ENCODE results near the gene MTMR11. TPM values are rescaled to one million over a fixed set of nuclear protein-coding genes. Genes with fewer than 3 reads are reported as not detected.
A peak's percentile ranks its signal among the peaks of the same experiment; 100 is the strongest.

The MTMR11 gene
- total and polyA plus RNA-seq, 2 of the 13 experiments (the other 11 are each of a cell fraction or from before 2014, with no cell fraction given) = 0.49 to 2.8 TPM

GRCh38 chr1:149887456-149888246 is 49.0 kb downstream of the MTMR11 start (continued):
- TF ChIP-seq GFI1 (CRISPR knock-in tag; IDR thresholded peaks at IDR 0.05; ENCODE audit: borderline replicate concordance) (0 out of 2 replicates have a peak, but pooled peaks have one; percentile 13), SALL1 (CRISPR knock-in tag; IDR thresholded peaks at IDR 0.05) (peak; percentile 68), HDAC6 (IDR thresholded peaks at IDR 0.05; ENCODE audit: low read depth, low read length) (no peak), TARDBP (CRISPR knock-in tag; IDR thresholded peaks at IDR 0.05) (peak; percentile 52; the same call in 1 of the 2 replicates), ZNF33B (CRISPR knock-in tag; IDR thresholded peaks at IDR 0.05) (peak; percentile 87; the same call in 1 of the 2 replicates), POLR2G (IDR thresholded peaks at IDR 0.05; ENCODE audit: low read depth, low read length) (peak; percentile 81), ZNF335 (CRISPR knock-in tag; IDR thresholded peaks at IDR 0.05) (0 out of 2 replicates have a peak, but pooled peaks have one; percentile 9), TBX2 (CRISPR knock-in tag; IDR thresholded peaks at IDR 0.05; ENCODE audit: borderline replicate concordance) (peak; percentile 17; the same call in 1 of the 2 replicates)
- TF ChIP-seq, protein P1, sequence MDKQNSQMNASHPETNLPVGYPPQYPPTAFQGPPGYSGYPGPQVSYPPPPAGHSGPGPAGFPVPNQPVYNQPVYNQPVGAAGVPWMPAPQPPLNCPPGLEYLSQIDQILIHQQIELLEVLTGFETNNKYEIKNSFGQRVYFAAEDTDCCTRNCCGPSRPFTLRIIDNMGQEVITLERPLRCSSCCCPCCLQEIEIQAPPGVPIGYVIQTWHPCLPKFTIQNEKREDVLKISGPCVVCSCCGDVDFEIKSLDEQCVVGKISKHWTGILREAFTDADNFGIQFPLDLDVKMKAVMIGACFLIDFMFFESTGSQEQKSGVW (CRISPR knock-in tag; IDR thresholded peaks at IDR 0.05; ENCODE audit: borderline replicate concordance) = no peak
- TF ChIP-seq, protein P2, sequence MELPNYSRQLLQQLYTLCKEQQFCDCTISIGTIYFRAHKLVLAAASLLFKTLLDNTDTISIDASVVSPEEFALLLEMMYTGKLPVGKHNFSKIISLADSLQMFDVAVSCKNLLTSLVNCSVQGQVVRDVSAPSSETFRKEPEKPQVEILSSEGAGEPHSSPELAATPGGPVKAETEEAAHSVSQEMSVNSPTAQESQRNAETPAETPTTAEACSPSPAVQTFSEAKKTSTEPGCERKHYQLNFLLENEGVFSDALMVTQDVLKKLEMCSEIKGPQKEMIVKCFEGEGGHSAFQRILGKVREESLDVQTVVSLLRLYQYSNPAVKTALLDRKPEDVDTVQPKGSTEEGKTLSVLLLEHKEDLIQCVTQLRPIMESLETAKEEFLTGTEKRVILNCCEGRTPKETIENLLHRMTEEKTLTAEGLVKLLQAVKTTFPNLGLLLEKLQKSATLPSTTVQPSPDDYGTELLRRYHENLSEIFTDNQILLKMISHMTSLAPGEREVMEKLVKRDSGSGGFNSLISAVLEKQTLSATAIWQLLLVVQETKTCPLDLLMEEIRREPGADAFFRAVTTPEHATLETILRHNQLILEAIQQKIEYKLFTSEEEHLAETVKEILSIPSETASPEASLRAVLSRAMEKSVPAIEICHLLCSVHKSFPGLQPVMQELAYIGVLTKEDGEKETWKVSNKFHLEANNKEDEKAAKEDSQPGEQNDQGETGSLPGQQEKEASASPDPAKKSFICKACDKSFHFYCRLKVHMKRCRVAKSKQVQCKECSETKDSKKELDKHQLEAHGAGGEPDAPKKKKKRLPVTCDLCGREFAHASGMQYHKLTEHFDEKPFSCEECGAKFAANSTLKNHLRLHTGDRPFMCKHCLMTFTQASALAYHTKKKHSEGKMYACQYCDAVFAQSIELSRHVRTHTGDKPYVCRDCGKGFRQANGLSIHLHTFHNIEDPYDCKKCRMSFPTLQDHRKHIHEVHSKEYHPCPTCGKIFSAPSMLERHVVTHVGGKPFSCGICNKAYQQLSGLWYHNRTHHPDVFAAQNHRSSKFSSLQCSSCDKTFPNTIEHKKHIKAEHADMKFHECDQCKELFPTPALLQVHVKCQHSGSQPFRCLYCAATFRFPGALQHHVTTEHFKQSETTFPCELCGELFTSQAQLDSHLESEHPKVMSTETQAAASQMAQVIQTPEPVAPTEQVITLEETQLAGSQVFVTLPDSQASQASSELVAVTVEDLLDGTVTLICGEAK (IDR thresholded peaks at IDR 0.05) = no peak
- TF ChIP-seq, protein P2 (CRISPR knock-in tag; IDR thresholded peaks at IDR 0.05) = peak; percentile 39
- TF ChIP-seq, protein P3, sequence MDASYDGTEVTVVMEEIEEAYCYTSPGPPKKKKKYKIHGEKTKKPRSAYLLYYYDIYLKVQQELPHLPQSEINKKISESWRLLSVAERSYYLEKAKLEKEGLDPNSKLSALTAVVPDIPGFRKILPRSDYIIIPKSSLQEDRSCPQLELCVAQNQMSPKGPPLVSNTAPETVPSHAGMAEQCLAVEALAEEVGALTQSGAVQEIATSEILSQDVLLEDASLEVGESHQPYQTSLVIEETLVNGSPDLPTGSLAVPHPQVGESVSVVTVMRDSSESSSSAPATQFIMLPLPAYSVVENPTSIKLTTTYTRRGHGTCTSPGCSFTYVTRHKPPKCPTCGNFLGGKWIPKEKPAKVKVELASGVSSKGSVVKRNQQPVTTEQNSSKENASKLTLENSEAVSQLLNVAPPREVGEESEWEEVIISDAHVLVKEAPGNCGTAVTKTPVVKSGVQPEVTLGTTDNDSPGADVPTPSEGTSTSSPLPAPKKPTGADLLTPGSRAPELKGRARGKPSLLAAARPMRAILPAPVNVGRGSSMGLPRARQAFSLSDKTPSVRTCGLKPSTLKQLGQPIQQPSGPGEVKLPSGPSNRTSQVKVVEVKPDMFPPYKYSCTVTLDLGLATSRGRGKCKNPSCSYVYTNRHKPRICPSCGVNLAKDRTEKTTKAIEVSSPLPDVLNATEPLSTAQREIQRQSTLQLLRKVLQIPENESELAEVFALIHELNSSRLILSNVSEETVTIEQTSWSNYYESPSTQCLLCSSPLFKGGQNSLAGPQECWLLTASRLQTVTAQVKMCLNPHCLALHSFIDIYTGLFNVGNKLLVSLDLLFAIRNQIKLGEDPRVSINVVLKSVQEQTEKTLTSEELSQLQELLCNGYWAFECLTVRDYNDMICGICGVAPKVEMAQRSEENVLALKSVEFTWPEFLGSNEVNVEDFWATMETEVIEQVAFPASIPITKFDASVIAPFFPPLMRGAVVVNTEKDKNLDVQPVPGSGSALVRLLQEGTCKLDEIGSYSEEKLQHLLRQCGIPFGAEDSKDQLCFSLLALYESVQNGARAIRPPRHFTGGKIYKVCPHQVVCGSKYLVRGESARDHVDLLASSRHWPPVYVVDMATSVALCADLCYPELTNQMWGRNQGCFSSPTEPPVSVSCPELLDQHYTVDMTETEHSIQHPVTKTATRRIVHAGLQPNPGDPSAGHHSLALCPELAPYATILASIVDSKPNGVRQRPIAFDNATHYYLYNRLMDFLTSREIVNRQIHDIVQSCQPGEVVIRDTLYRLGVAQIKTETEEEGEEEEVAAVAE (CRISPR knock-in tag; IDR thresholded peaks at IDR 0.05; ENCODE audit: borderline replicate concordance) = peak; percentile 95
